Measurements from ENCODE around the gene GTPBP4. TPM values are rescaled to one million over a fixed set of nuclear protein-coding genes. Genes with fewer than 3 reads are reported as not detected.

The GTPBP4 gene
- total RNA-seq, 2 donors from 2014 or later, result 96.5 to 123 TPM

- H3K27ac Mint-ChIP-seq, result no peak overlapping the region
Observed at GRCh38 chr10:963186-963585, 25.0 kb upstream of the GTPBP4 start.

DNA sequence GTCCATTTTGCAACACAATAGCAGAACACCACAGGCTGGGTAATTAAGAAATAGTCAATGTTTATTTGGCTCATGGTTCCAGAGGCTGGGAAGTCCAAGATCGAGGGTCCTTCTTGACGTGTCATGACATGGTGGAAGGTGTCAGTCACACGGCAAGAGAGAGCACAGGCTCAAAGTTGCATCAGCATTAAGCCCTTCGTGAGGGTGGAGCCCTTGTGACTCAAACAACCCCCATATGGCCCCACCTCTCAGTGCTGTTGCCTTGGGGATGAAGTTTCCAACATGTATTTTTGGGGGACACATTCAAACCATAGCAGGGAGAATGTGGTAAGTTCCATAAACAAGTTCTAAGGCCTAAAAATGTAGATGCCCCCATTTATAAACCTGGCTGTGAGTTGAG, 24.6 kb upstream of the GTPBP4 start:
- H3K27ac Mint-ChIP-seq, result no peak overlapping the region
- H3K9me3 Mint-ChIP-seq, result peaks cover 0 to 4% of the 10 kb centered on the region in 2 donors
- DNase-seq (ENCODE audit: low spot score in 2 of 2) (no peak), ATAC-seq (no peak)
- H3K36me3 Mint-ChIP-seq, result no peaks in the 10 kb centered on the region

More at GRCh38 chr10:963186-963585, 25.0 kb upstream of the GTPBP4 start:
- Mint-ChIP-seq H3K9me3 (peaks cover 0 to 4% of the 10 kb centered on the region in 2 donors), H3K36me3 (no peaks in the 10 kb centered on the region)
- no peak for ATAC-seq
- no peak for DNase-seq (ENCODE audit: low spot score in 2 of 2)

- DNase-seq (ENCODE audit: low spot score in 2 of 2) (no peak), ATAC-seq (no peak)
- Mint-ChIP-seq H3K36me3 (no peaks in the 10 kb centered on the region), H3K27ac (no peak overlapping the region), H3K9me3 (peaks cover 0 to 4% of the 10 kb centered on the region in 2 donors)
Observed at GRCh38 chr10:964321-964987, 23.8 kb upstream of the GTPBP4 start.

GRCh38 chr10:964988-965417, 23.2 kb upstream of the GTPBP4 start:
- DNase-seq (ENCODE audit: low spot score in 2 of 2) (no peak), ATAC-seq (no peak)
- Mint-ChIP-seq H3K27ac (no peak overlapping the region), H3K9me3 (peaks cover 0 to 4% of the 10 kb centered on the region in 2 donors), H3K36me3 (no peaks in the 10 kb centered on the region)

DNA sequence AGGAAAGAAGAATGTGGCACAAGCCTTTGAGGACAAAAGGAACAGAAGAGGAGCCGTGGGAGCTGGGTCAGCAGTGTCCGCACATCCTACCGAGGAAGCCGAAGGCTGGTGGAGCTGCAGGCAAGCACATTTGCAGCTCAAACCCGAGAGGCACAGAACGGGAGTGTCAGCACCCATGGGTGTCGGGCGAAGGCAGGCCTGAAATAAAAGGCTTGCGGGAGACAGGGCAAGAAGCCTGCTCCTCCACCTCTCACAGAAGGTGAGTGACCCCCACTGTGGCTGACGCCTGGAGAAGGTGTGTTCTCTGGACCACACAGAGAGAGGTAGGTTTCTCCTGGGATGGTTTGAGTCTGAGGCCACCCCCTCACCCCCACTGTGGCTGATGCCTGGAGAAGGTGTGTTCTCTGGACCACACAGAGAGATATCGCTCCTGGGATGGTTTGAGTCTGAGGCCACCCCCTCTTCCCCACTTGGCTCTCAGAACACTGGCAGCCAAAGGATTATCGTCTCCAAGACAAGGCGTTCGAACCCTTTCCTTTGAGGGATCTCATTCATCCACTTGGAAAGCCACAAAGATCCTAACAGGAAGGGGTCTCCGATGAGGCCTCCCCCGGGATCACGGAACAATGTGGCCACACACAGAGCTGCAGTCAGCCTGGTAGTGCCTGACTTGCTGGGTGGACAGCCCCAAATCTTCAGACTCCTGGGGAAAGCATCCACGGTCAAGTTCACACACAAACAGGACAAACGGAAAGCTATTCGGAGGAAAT, 21.6 kb upstream of the GTPBP4 start:
- ATAC-seq, result no peak
- Mint-ChIP-seq H3K27ac (no peak overlapping the region), H3K9me3 (peaks cover 0 to 4% of the 10 kb centered on the region in 2 donors), H3K36me3 (no peaks in the 10 kb centered on the region)
- DNase-seq (ENCODE audit: low spot score in 2 of 2), result no peak

- no peak overlapping the region for H3K27ac Mint-ChIP-seq
- no peak for DNase-seq (ENCODE audit: low spot score in 2 of 2)
- peaks cover 0 to 4% of the 10 kb centered on the region in 2 donors for H3K9me3 Mint-ChIP-seq
- H3K36me3 Mint-ChIP-seq, result no peaks in the 10 kb centered on the region
- ATAC-seq, result no peak
Observed at GRCh38 chr10:968546-969199, 19.6 kb upstream of the GTPBP4 start.

DNA sequence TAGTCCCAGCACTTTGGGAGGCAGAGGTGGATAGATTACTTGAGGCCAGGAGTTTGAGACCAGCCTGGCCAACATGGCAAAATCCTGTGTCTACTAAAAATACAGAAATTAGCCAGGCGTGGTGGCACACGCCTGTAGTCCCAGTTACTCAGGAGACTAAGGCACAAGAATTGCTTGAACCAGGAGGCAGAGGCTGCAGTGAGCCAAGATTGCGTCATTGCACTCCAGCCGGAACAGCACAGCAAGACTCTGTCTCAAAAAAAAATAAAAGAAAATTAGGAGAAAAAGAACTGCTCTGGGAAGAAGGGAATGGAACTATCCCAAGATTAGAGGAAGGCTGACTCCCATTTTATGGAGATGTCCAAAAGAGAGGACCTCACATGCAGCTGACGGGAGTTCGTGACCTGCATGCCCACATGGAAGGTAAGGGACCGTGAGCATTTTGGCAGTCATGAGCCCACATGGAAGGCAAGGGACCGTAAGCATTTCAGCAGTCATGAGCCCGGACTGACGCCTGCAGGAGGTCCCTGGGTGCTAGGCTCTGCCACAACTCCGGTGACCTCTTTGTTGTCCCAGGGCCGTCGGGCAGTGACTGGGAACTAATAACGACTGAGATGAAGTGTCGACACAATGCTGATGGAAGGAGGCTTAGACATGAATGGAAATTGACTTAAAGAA, 18.6 kb upstream of the GTPBP4 start:
- DNase-seq (ENCODE audit: low spot score in 2 of 2), result no peak
- no peak for ATAC-seq
- H3K36me3 Mint-ChIP-seq, result no peaks in the 10 kb centered on the region

GRCh38 chr10:970311-971149, 17.7 kb upstream of the GTPBP4 start:
- DNase-seq (ENCODE audit: low spot score in 2 of 2), result no peak
- no peaks in the 10 kb centered on the region for H3K36me3 Mint-ChIP-seq
- H3K9me3 Mint-ChIP-seq, result peaks cover 0 to 4% of the 10 kb centered on the region in 2 donors
- no peak overlapping the region for H3K27ac Mint-ChIP-seq
- ATAC-seq, result no peak

More for the DNA sequence above, 18.6 kb upstream of the GTPBP4 start:
- H3K27ac Mint-ChIP-seq, result no peak overlapping the region
- H3K9me3 Mint-ChIP-seq, result peaks cover 0 to 4% of the 10 kb centered on the region in 2 donors

DNA sequence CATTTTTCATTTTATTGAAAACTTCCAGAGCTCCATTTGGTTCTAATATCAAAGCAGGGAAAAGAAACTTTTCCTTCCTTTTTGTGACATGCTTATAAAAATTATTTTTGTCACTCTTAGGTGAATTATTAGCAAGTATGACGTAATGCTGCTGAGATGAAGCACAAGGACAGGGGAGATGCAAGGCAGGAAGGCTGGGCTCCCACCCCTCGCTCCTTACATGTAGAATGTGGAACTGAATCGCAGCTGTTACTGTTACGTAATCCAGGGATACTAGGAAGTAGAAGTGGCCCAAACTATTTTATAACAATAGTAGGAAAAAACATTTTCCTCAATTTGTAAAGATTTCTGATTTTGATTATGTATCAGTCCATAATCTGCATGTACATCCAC, 17.1 kb upstream of the GTPBP4 start:
- no peak for DNase-seq (ENCODE audit: low spot score in 2 of 2)
- Mint-ChIP-seq H3K36me3 (no peaks in the 10 kb centered on the region), H3K9me3 (peaks cover 0 to 3% of the 10 kb centered on the region in 2 donors), H3K27ac (no peak overlapping the region)
- no peak for ATAC-seq

DNA sequence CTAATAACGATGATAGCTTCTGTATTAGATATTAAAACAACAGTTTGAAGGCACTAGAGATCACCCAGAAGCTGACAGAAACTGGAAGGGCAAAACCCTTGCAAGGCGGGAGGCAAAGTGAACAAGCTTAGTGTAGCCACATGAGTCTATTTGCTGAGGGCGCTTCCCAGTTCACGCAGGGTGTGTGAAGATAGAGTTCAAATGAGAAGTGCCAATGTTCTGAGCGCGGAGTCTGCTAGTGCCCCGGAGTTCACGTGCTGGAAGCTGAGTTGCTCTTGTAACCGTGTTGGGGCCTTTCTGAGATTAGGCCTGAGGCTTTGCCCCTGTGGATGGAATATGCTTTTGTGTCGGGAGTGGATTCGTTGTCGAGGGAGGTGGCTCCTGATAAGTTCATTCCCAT, 16.6 kb upstream of the GTPBP4 start:
- ATAC-seq, result no peak
- Mint-ChIP-seq H3K27ac (no peak overlapping the region), H3K36me3 (peaks cover 0 to 4% of the 10 kb centered on the region in 2 donors), H3K9me3 (peaks cover 0 to under 1% of the 10 kb centered on the region in 2 donors)
- no peak for DNase-seq (ENCODE audit: low spot score in 2 of 2)

- DNase-seq (ENCODE audit: low spot score in 2 of 2) (no peak), ATAC-seq (no peak)
- Mint-ChIP-seq H3K36me3 (peaks cover 0 to 6% of the 10 kb centered on the region in 2 donors), H3K9me3 (peaks cover 0 to 4% of the 10 kb centered on the region in 2 donors), H3K27ac (no peak overlapping the region)
Observed at GRCh38 chr10:972763-973162, 15.5 kb upstream of the GTPBP4 start.

DNA sequence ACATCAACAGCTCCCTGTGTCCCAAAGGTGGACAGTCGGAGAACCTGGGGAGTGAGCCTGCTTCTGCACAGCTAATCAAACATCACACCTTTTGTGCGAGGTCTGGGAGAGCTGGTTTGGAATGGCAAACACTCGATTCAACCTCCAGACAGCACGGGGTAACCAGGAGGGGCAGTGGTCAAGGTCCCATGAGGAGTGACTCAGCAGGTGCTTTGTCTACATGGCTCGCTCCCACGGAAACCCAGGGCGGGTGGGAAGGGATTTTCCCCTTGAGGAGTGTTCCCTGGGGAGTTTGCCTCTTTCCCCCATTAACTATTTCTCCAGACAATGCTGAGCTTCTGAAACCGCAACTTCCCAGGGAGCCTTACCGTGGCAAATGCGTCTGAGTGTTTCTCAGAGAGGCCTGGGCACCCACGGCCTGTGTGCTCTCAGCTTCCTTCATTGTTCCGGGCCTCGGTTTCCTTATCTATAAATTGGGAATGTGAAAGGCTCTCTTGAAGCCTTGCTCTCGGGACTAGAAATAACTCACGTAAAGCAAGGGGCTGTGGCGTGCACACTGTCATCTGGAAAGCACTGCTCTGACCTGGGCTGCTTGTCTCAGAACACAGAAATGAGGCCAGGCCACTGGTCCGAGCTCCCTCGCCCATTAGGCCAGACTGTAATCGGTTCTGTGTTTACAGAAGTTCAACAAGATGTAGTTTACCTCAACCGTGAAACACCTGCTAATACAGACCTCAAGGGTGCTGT, 14.0 kb upstream of the GTPBP4 start:
- Mint-ChIP-seq H3K36me3 (peaks cover 7 to 11% of the 10 kb centered on the region in 2 donors), H3K9me3 (peaks cover 6 to 15% of the 10 kb centered on the region in 2 donors), H3K27ac (no peak overlapping the region)
- no peak for DNase-seq (ENCODE audit: low spot score in 2 of 2)
- ATAC-seq, result no peak

DNA sequence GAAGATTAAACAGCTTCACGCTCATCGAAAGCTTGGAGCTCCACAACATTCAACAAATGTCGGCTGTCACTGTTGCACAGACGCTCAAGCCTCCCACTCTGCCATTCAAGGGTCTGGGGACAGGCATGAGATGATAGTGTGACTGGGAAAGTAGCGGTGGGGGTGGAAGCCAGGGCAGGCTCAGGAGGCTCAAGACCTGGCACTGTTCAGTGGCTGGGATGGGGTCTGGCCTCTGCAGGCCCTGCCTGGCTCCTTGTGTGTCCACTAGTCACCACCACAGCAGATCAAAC, 13.5 kb upstream of the GTPBP4 start:
- Mint-ChIP-seq H3K27ac (no peak overlapping the region), H3K36me3 (peaks cover 12 to 17% of the 10 kb centered on the region in 2 donors), H3K9me3 (peaks cover 7 to 16% of the 10 kb centered on the region in 2 donors)
- DNase-seq (ENCODE audit: low spot score in 2 of 2), result no peak
- ATAC-seq, result no peak

- ATAC-seq, result no peak
- H3K27ac Mint-ChIP-seq, result no peak overlapping the region
- H3K36me3 Mint-ChIP-seq, result peaks cover 26 to 28% of the 10 kb centered on the region in 2 donors
- H3K9me3 Mint-ChIP-seq, result peaks cover 14 to 24% of the 10 kb centered on the region in 2 donors
- no peak for DNase-seq (ENCODE audit: low spot score in 2 of 2)
Observed at GRCh38 chr10:976316-976715, 11.9 kb upstream of the GTPBP4 start.

DNA sequence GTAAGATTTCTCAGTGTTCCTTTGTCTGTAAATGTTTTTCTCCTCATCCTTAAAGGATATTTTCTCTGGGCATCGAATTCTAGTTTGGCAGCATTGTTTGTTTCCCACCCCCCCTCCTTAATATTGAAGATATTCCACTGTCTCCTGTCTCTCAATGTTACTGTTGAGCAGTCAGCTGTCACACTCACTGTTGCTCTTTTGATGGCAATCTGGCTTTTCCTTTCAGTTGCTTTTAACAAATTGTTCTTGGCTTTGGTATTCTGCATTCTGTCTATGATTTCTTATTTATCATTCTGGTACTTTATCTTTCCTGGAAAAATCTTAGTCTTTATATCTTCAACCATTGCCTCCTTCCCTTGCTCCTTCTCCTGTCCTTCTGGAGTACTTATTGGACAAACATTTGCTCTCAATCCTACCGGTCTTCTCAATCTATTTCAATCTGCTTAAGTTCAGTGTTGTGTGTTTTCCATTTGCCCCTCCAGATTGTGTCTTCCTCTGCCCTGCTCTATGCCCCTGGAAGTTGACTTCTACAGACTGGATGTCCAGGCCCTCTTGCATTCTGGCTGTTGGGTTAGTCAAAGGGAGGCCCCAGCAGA, 9.3 kb upstream of the GTPBP4 start:
- no peak for DNase-seq (ENCODE audit: low spot score in 2 of 2)
- no peak for ATAC-seq
- Mint-ChIP-seq H3K36me3 (peaks cover 28% of the 10 kb centered on the region in 2 donors), H3K9me3 (peaks cover 14 to 24% of the 10 kb centered on the region in 2 donors), H3K27ac (no peak overlapping the region)
